GM12891 (cell line): Measurements from ENCODE around the gene RPA1.

Experiments used
- POLR2A ChIP-seq: IDR thresholded peaks from 2 replicates; pipeline ENCODE4 v1.6.1; 2011; ENCODE audit warnings: low read depth, low read length, control low read depth
- POLR2AphosphoS5 ChIP-seq: IDR thresholded peaks from 2 replicates; pipeline ENCODE4 v1.6.1; 2011; ENCODE audit warnings: low read depth, low read length, control low read depth
- SPI1 ChIP-seq: IDR thresholded peaks from 2 replicates; pipeline ENCODE4 v1.6.1; 2011; ENCODE audit warnings: low read depth, low read length, control low read depth
- TAF1 ChIP-seq: IDR thresholded peaks from 2 replicates; pipeline ENCODE4 v1.6.1; 2011; ENCODE audit warnings: low read depth, low read length, control low read depth

DNA sequence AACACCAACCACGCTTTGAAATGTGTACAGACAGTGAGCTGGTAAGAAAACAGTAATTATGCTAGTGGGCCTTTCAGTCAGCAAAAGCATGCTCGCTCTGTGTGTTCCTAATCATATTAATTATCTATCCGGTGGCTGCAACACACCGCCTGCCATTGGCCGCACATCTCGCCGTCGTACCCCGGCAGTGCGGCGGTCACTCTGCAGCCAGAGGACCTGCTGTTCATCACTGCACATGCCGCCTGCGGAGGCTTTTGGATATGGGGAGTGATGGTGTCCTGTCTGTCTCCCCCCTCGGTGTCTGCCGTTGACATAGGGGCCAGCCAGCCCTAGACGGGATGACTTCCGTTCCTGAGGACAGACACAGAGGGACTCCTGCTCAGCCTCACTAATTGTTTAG is 68.5 kb downstream of the RPA1 start:
- TF ChIP-seq POLR2A: no peak
- TF ChIP-seq POLR2AphosphoS5: no peak
- no peak for TF ChIP-seq TAF1
- TF ChIP-seq SPI1: no peak
